GM10248 (cell line): ENCODE results near the gene ZXDC.

Experiments
- CTCF ChIA-PET: fragments of 300-600 bp; sonication (Branson Sonifier 250); formaldehyde crosslinking; extraction: SDS; loops from one replicate; lab custom pipeline; 2021; ENCODE audit warnings: antibody characterized with exemption; lab: Yijun Ruan, JAX
- POLR2A ChIA-PET: fragments of 350-650 bp; sonication (Branson Sonifier 250); formaldehyde crosslinking; extraction: SDS; loops from one replicate; lab custom pipeline; 2020; ENCODE audit warnings: antibody characterized with exemption; lab: Yijun Ruan, JAX
- DNase-seq: peaks from one replicate; pipeline ENCODE4 v3.0.0; 2012; ENCODE audit errors: extremely low spot score
- CTCF ChIP-seq: IDR thresholded peaks from 2 replicates; pipeline ENCODE4 v1.5.1; 2012; ENCODE audit warnings: mild to moderate bottlenecking, low read depth; ENCODE audit errors: extremely low read depth, missing control alignments, control extremely low read depth

ZXDC gene

DNA sequence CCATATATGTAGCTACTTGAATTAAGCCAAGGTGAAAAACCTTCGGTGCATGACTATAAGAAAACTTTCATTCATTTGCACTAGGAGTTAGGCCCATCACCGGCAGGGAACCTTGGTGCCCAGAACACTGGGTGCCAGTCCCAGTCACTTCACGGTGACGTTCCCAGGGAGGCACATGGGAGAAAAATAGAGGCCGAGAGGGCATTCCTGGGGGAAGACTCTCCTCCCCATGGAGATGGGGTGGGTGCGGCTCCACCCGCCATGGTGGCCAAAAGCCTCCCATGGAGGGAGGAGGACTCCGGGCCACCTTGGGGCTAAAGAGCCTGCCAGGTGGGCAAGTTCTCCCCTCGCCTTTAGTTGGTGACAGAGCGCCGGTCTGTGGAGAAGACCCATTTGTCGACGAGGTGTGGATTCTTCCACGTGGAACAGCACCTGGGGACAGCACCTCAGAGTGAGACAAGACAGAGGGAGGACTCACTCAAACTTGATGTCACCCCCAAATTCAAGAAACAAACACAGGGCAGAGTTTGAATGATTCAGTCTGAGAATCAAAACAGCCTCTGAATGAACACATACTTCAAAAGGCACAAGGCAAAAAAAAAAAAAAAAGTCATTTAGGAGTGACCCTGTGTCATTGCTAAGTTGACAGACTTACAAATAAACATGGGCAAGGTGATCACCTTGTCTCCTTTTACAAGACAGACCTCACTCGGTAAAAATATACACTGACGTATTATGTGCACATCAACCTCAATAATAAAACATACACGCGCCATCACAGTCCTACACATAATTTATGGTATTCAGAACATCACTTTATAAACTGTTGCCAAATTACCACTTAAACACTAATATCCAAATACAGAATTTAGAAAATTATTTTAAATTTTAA lies 38.6 kb downstream of the ZXDC start:
- no peak for TF ChIP-seq CTCF
- DNase-seq = no peak
- POLR2A ChIA-PET = no interaction called here
- CTCF ChIA-PET = interaction anchor here (4.0 kb wide), 1 partner anchor 9 kb away, joined by 14 read pairs; no protein-coding TSS in a partner anchor

- ChIA-PET POLR2A (no interaction called here), CTCF (interaction anchor here (4.0 kb wide), 1 partner anchor 10 kb away, joined by 14 read pairs; no protein-coding TSS in a partner anchor)
- DNase-seq = no peak
- TF ChIP-seq CTCF = no peak
Observed at GRCh38 chr3:126435456-126436315, 40.0 kb downstream of the ZXDC start.

DNA sequence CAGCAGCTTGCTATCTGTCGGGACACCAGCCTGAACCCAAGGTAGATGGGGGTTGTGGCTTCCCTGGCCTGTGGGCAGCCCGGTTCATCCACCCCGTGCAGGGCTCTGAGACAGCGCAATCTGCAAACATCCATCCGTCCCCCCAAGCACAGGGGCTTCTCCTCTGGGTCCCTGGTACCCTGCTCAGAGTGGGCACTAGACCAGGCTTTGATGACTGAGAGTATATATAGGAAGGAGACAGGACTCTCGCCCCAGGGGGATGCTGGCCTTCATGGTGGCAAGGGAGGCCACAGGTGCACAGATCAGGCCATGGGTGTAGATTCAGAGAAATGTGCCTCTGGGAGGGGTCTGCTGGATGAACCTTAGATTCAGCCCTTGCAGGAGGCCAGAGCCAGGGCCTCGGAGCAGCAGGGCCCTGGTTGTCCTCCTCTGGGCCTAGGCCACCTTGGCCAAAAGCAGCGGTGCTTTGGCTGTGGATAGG lies 40.7 kb downstream of the ZXDC start:
- TF ChIP-seq CTCF = no peak
- CTCF ChIA-PET = interaction anchor here (4.0 kb wide), 1 partner anchor 11 kb away, joined by 14 read pairs; no protein-coding TSS in a partner anchor
- DNase-seq = no peak
- POLR2A ChIA-PET = no interaction called here

GRCh38 chr3:126434264-126434590 lies 41.5 kb downstream of the ZXDC start:
- no peak for DNase-seq
- POLR2A ChIA-PET = no interaction called here
- CTCF ChIA-PET = interaction anchor here (4.0 kb wide), 1 partner anchor 11 kb away, joined by 14 read pairs; no protein-coding TSS in a partner anchor
- TF ChIP-seq CTCF = no peak

- DNase-seq = no peak
- POLR2A ChIA-PET = no interaction called here
Observed at GRCh38 chr3:126433496-126434263, 42.0 kb downstream of the ZXDC start.

More at GRCh38 chr3:126433496-126434263, 42.0 kb downstream of the ZXDC start:
- CTCF ChIA-PET = interaction anchor here (4.0 kb wide), 1 partner anchor 12 kb away, joined by 14 read pairs; no protein-coding TSS in a partner anchor
- TF ChIP-seq CTCF = no peak
